ENCODE measurements around the gene RND3.

- TF ChIP-seq POLR2A (IDR thresholded peaks at IDR 0.05) (no peak), CTCF (IDR thresholded peaks at IDR 0.05 in 4 of 5, conservative IDR thresholded peaks at IDR 0.05 in 1 of 5) (no peak)
Measured at GRCh38 chr2:150459281-150459680, 28.2 kb downstream of the RND3 start.

Measured in gastrocnemius medialis (tissue), 4 donors.